Fibroblast of lung (primary cell): ENCODE data around the gene CRACR2B.

Experiments used
- CTCF ChIP-seq, 2 donors: IDR thresholded peaks in 1 of 2; conservative IDR thresholded peaks in 1 of 2; 1 replicate in 1 of 2; 2 replicates in 1 of 2; pipeline ENCODE4 v1.5.1; 2011 to 2012; ENCODE audit warnings: low read length in 2 of 2, control low read depth in 1 of 2, inconsistent platforms in 1 of 2, low read depth in 1 of 2, mild to moderate bottlenecking in 1 of 2
- EZH2 ChIP-seq: IDR thresholded peaks from 2 replicates; pipeline ENCODE4 v1.5.1; 2012; ENCODE audit warnings: low read length, control low read depth, mild to moderate bottlenecking; ENCODE audit errors: missing control alignments

- no peak for TF ChIP-seq CTCF (conservative IDR thresholded peaks at IDR 0.05 in 1 of 2, IDR thresholded peaks at IDR 0.05 in 1 of 2; ENCODE audit: low read depth in 1 of 2, low read length in 2 of 2)
- no peak for TF ChIP-seq EZH2
Measured at GRCh38 chr11:799641-800316, 27.9 kb upstream of the CRACR2B start.
